HG02870 (cell line): ENCODE data around the gene STX16.

Experiments
- ATAC-seq: cut with Tn5 transposase; IDR thresholded peaks from one replicate; pipeline ENCODE4 v1.9.1; 2021; ENCODE audit warnings: mild to moderate bottlenecking, moderate library complexity; ENCODE audit not compliant: unreplicated experiment

The STX16 gene

GRCh38 chr20:58708246-58708931, 57.3 kb downstream of the STX16 start:
- ATAC-seq, result no peak

- ATAC-seq, result no peak
These were observed 58.1 kb downstream of the STX16 start for GRCh38 chr20:58709013-58709702.

- ATAC-seq, result no peak
These were observed 58.6 kb downstream of the STX16 start for GRCh38 chr20:58709703-58710039.

GRCh38 chr20:58710481-58711265, 59.6 kb downstream of the STX16 start:
- ATAC-seq, result no peak

GRCh38 chr20:58711266-58712051, 60.4 kb downstream of the STX16 start:
- ATAC-seq, result no peak

- ATAC-seq, result no peak
These were observed 61.2 kb downstream of the STX16 start for GRCh38 chr20:58712151-58712791.

GRCh38 chr20:58712806-58713731, 62.0 kb downstream of the STX16 start:
- ATAC-seq, result no peak

- no peak for ATAC-seq
These were observed 62.8 kb downstream of the STX16 start for GRCh38 chr20:58713801-58714339.

GRCh38 chr20:58714340-58714922, 63.3 kb downstream of the STX16 start:
- ATAC-seq, result no peak

- no peak for ATAC-seq
These were observed 63.9 kb downstream of the STX16 start for GRCh38 chr20:58714923-58715351.

- ATAC-seq, result no peak
These were observed 64.3 kb downstream of the STX16 start for GRCh38 chr20:58715391-58715800.

- ATAC-seq, result no peak
These were observed 64.9 kb downstream of the STX16 start for GRCh38 chr20:58715801-58716475.

- no peak for ATAC-seq
These were observed 65.6 kb downstream of the STX16 start for GRCh38 chr20:58716476-58717277.

GRCh38 chr20:58717278-58718091, 66.4 kb downstream of the STX16 start:
- ATAC-seq, result no peak

- ATAC-seq, result no peak
These were observed 67.1 kb downstream of the STX16 start for GRCh38 chr20:58718121-58718563.

- ATAC-seq, result no peak
These were observed 67.6 kb downstream of the STX16 start for GRCh38 chr20:58718729-58719128.

GRCh38 chr20:58719258-58719657, 68.2 kb downstream of the STX16 start:
- no peak for ATAC-seq
